ENCODE data around the gene FHIT.

Gene FHIT

DNA sequence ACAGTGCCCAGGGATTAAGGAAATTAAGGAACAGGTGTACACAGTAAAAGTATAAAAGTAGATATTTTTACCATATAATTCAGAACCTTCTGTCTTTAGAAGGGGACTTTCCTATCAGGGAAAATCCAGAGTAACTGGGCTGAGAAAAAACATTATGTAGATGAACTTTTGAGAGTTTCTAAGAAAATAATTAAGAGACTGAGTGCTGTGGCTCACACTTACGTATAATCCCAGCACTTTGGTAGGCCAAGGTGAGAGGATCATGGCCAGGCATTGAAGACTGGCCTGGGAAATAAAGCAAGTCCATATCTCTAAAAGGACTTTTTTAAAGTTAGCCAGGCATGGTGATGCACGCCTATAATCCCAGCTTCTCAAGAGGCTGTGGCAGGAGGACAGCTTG, 1021.8 kb downstream of the FHIT start:
- DNase-seq = no peak

- no peak for DNase-seq
Observed at GRCh38 chr3:60228823-60229222, 1022.4 kb downstream of the FHIT start.

GRCh38 chr3:60226912-60227311, 1024.3 kb downstream of the FHIT start:
- no peak for DNase-seq

- DNase-seq = no peak
Observed at GRCh38 chr3:60225848-60226247, 1025.4 kb downstream of the FHIT start.

DNA sequence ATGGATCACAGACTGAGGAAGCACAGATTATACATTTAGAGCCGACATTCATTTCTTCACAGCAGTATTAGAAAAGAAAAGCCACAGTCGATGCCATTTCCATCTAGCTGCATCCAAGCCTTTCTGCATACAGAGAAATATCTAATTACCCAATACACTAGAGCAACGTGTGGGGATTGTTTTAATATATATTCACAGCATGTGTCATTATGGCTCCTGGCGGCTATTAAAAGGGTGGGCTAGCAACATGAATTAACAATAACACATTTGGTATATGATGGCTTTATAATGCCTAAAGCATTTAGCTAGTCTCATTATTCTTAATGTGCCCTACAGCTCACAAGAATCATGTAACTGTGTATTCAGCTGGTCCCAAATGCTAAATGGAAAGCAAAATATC, 1030.5 kb downstream of the FHIT start:
- no peak for DNase-seq

GRCh38 chr3:60219501-60219900, 1031.8 kb downstream of the FHIT start:
- no peak for DNase-seq

- no peak for DNase-seq
Observed at GRCh38 chr3:60217156-60217911, 1033.9 kb downstream of the FHIT start.

- no peak for DNase-seq
Observed at GRCh38 chr3:60216462-60217075, 1034.7 kb downstream of the FHIT start.

GRCh38 chr3:60215946-60216345, 1035.3 kb downstream of the FHIT start:
- no peak for DNase-seq

GRCh38 chr3:60207905-60208304, 1043.3 kb downstream of the FHIT start:
- no peak for DNase-seq

DNA sequence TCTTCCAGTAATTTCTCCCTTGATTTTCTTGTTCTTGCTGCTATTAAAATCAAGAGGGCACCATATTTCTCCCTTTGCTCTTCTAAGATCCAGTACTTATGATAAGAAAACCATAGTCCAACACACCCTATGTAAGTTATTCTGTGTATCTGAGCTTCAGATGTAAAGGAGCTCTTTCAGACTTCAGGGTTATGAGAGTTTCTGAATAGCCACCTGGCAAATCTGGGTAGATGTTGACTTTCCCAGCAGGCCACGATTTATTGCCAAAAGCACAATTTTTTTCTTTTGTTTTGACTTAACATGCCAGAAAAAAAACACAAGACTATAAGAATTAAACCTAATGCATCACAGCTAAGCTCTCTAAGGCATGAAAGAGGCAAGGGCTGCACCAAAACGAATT, 1045.0 kb downstream of the FHIT start:
- DNase-seq = no peak

- DNase-seq = no peak
Observed at GRCh38 chr3:60202052-60202726, 1049.1 kb downstream of the FHIT start.

GRCh38 chr3:60199306-60199705, 1051.9 kb downstream of the FHIT start:
- no peak for DNase-seq

DNA sequence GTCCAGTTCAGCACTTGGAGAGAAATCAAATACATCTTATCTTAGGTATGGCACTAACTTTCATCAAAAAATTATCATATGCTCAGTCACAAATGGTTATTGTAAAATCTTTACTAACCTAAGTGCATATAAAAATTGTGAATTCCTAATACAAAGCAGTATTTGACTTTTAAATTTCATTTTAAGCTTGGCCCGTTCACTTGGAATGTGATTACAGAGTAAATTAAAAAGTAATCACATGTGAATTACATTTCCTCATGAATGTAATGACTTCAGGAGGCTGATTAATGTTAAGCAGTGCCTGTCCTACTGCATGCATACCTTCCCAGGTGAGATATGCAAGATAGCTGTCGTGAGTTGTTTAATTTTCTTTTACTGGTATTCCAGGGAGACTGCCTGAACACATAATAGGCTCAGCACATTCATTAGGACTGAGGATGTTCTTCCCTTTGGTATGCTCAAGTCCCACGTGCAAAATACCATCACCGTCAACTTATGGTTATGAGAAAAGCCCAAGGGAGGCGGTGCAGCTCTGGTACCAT, 1053.0 kb downstream of the FHIT start:
- DNase-seq = no peak

DNA sequence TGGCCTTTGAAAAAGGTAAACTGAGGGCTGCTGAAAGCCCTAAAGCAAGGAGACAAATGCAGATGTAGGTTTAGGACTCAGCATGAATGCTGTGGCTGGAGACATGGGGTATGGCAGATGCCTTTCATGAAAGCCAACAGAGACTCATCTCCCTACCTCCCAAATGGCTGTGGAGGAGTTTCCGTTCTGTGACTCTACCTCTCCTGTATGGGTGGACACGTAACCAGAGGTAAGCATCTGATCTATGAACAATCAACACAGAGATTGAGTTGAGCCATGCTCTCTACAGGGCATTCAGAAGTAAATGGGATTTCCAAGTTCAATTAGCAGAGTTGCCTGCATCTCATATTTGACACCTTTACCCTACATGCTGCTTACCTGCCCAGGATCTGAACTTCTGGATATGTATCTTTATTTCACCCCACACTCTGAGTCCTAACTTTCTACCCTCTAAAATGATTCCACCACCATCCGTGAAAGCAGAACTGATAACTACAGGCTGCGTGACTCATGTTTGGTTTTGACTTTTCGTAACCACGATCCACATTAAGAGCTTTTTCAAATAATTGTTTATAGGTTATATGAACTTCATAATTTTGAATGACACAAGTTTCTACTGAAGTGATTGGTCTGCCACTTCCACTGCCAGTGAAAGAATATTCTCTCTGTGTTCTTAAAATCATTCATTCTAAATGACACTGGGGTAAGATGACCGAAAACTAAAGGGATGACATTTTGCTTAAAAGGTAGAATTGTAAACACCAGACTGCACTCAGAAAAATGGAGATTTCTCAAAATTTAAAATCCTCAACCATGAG, 1058.7 kb downstream of the FHIT start:
- peak; percentile 38 for DNase-seq

DNA sequence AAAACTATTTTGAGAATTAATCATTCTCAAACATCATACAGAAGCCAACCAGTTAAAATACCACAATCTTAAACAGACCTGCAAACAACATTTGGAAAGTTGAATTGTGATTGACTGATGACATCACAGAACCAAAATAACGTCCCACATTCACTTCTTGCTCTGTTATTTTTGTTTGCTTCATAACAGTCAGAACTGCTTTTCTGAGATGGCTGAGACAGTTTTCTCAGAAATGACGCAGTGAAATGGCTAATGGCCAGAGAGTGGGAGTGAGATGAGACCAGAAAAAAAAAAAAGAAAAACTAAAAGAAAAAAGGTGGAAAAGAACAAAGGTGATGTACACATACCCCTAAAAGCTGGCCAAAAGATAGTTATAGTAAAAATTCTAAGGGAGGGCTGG, 1061.2 kb downstream of the FHIT start:
- peak; percentile 5 for DNase-seq

GRCh38 chr3:60189304-60189703, 1061.9 kb downstream of the FHIT start:
- no peak for DNase-seq

DNA sequence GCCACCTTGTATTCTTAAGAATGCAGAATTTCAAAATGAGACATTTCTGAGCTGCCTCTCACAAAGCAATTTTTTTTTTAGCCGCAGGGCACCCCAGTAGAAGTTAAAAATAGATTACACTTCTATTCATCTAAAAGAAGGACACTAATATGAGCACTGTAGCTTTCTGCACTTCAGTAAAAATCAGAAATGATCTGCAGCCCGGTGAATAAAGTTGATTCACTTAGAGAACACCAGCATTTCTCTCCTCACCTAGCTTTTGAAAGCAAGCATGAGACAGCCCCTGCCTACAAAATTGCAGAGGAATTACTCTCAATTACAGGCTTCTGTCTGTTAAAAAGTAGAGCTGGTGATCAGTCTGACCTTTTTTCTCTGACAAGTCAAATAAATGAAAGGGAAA, 1062.4 kb downstream of the FHIT start:
- no peak for DNase-seq

DNA sequence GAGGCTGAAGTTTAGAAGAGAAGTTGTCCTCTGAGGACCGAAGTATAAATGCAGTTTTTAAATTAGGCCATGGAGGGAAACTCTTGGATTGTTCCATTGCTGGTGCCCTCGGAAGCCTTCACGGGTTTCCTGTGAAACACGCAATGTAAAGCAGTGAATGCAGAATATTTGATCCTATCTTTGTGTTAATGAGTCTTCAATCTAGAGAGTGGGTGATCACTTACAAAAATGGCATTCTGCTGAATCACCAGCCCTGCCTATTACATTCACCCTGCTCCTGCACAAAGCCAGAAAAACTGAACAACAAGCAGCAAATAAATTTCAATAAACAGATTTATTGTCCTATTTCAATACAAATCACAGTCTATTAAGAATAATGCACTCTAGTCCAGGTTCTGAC, 1063.9 kb downstream of the FHIT start:
- no peak for DNase-seq

DNA sequence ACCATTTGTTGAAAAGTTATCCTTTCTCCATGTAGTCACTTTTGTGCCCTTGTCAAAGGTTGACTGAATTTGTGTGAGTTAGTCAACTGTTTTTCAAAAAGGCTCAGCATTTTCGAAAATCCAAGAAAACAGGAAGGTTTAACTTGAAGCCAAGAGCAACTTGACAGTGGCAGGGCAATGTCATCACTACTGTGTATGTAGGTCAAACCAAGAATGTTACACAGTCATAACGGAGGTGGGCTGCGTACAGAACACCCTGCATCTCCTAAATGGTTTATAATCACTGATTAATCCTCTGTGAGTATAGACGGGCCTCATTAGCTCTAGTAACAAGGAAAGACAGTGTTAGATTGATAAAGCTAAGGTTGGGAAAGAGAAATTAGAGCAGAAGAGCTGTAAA, 1064.9 kb downstream of the FHIT start:
- no peak for DNase-seq

DNA sequence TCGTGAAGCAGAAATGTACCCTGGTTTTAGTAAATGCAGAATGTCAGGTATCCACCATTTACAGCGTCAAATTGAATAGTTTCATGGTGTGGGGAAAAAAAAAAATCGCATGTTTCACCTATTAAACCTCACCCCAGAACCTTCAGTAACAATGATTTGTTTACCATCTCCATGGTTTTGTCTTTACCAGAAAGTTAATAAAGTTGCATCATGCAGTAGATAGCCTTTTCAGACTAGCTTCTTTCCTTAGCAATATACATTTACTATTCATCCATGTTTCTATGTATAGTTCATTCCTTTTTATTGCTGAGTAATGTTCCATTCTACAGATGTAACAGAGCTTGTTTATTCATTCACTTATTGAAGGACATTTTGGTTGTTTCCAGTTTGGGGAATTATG, 1066.1 kb downstream of the FHIT start:
- DNase-seq = no peak

- DNase-seq = no peak
Observed at GRCh38 chr3:60182697-60183096, 1068.6 kb downstream of the FHIT start.
